ENCODE measurements around the gene EFCAB6.

The EFCAB6 gene

GRCh38 chr22:43504666-43505261 is 307.3 kb downstream of the EFCAB6 start:
- DNase-seq = no peak

GRCh38 chr22:43504068-43504467 is 308.0 kb downstream of the EFCAB6 start:
- no peak for DNase-seq
- in situ Hi-C loops (cut with MboI; ENCODE audit: low pct_unique_long_range_greater_than_20kb, low sequenced_read_pairs) = no loop called here

More at GRCh38 chr22:43504666-43505261, 307.3 kb downstream of the EFCAB6 start:
- in situ Hi-C loops (cut with MboI; ENCODE audit: low pct_unique_long_range_greater_than_20kb, low sequenced_read_pairs) = no loop called here

DNA sequence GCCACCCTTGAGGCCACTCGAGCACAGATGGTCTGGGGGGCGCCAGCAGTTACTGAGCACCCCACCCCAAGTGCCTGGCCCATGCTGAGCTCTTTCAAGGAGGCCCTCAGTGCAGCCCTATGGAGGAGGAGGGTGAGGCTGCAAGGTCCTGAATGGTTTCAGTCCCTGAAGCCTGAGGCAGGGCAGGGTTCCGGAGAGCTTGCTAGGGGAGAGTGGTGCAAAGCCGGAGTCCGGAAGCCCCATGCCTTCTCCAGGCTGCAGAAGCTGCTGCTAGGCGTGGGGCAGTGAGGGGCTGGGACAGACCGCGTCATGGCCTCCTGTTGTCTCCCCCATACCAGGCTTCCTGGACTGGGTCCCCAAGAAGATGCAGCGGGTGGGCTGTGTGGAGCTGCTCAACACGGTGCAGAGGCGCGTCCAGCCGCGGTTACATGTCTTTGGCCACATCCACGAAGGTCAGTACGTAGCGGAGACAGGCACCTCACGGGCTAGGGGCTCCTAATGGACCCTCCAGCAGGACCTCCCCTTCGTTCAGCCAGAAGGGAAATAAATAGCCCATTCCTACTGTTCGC is 309.7 kb downstream of the EFCAB6 start:
- no peak for DNase-seq
- in situ Hi-C loops (cut with MboI; ENCODE audit: low pct_unique_long_range_greater_than_20kb, low sequenced_read_pairs) = no loop called here

DNA sequence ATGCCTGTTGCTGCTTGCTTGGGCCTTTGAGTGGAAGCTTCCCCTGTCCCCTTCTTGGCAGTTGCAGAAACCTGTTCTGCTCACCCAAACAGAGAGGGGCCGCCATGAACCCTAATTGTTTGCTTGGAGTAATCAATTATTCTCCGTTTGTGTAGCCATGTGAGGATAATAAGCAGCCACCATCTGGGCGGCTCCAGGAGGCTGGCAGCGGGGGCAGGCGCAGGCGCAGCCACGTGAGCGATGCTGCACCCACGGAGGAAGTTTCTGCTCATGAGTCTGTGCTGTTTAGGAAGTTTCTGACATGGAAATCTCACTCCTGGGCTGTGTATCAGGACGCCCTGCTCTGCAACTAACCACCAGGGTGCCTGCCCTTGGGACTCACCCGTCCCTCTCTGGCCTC is 310.2 kb downstream of the EFCAB6 start:
- in situ Hi-C loops (cut with MboI; ENCODE audit: low pct_unique_long_range_greater_than_20kb, low sequenced_read_pairs) = no loop called here

GRCh38 chr22:43500792-43501785 is 311.0 kb downstream of the EFCAB6 start:
- in situ Hi-C loops (cut with MboI; ENCODE audit: low pct_unique_long_range_greater_than_20kb, low sequenced_read_pairs) = no loop called here
- DNase-seq = no peak

More for the DNA sequence above, 310.2 kb downstream of the EFCAB6 start:
- DNase-seq = no peak

- in situ Hi-C loops (cut with MboI; ENCODE audit: low pct_unique_long_range_greater_than_20kb, low sequenced_read_pairs) = no loop called here
Observed at GRCh38 chr22:43498856-43499253, 313.2 kb downstream of the EFCAB6 start.

DNA sequence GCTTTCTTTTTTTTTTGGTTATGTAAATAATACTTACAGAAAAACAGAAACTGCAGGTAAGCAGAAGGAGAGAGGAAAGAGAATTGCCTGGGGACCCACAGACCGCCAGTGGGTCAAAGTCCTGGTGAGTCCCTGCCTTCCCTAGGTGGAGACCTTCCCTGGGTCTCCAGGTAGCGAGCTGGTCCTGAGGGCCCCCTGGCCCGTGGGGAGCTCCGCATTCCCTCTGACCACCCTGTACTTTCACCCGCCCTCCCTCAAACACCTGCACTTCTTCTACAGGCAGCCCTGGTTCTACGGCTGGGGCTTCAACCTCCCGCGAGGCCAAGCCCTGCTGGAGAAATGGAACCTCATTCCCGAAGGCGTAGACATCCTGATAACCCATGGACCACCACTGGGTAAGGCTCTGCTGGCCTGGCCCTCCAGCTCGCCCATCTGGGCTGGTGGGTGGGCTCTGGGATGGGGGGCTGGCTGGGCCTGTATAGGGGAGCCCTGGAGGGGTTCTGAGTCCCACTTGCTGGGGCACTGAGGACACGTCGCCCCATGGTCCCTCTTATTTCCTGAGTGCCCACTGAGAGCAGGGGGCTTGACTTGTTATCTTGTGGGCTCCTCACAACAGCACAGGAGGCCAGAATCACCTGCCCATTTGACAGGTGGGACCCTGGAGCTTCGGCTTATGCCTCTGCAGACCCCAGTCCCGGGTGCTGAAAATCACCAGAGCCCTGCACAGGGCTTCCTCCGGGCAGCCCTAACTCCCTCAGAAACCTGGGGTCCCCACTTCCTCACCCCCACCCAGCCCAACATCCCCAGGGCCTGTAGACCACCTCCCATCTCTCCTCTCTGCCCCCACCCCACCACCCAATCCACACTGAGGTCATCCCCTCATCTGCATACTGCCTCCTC is 313.9 kb downstream of the EFCAB6 start:
- DNase-seq = no peak
- in situ Hi-C loops (cut with MboI; ENCODE audit: low pct_unique_long_range_greater_than_20kb, low sequenced_read_pairs) = no loop called here

More at GRCh38 chr22:43498856-43499253, 313.2 kb downstream of the EFCAB6 start:
- DNase-seq = no peak

DNA sequence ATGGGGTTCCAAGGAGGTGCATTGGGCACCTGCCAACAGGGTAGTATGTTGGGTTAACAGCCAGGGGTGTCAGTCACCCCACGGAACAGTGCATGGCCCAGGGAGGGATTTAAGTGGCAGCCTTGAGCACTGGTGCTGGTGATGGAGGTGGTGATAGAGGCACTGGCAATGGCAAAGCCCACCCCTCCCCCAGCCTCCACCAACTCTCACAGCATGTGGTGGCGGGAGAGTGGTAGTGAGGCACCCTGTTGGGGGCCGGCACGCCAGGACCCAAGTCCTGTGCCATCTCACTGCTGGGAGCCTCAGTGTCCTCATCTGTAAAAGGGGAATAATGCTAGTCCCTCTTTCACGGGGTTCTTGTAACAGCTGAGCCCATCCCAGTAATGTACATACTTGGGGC is 318.8 kb downstream of the EFCAB6 start:
- in situ Hi-C loops (cut with MboI; ENCODE audit: low pct_unique_long_range_greater_than_20kb, low sequenced_read_pairs) = no loop called here
- no peak for DNase-seq

DNA sequence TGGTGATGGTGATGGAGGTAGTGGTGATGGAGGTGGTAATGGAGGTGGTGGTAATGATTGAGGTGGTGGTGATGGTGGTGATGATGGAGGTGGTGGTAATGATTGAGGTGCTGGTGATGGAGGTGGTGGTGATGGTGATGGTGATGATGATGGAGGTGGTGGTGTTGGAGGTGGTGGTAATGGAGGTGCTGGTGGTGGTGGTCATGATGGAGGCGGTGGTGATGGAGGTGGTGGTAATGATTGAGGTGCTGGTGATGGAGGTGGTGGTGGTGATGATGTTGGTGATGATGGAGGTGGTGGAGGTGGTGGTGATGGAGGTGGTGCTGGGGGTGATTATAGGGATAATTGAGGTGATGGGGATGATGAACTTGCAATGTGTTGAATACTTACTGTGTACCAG is 320.4 kb downstream of the EFCAB6 start:
- DNase-seq = no peak

DNA sequence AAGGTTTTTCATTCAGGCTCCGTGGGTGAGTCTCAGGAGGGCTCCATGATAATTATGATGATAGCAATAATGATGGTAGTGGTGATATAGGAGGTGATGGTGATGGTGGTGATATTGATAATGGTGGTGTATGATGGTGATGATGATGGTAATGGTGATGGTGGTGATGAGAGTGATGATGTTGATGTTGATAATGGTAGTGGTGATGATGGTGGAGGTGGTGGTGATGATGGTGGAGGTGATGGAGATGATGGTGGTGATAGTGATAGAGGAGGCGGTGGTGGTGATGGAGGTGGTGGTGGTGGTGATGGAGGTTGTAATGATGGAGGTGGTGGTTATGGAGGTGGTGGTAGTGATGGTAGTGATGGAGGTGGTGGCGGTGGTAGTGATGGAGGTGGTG is 320.9 kb downstream of the EFCAB6 start:
- no peak for DNase-seq
- in situ Hi-C loops (cut with MboI; ENCODE audit: low pct_unique_long_range_greater_than_20kb, low sequenced_read_pairs) = no loop called here

More for the DNA sequence above, 320.4 kb downstream of the EFCAB6 start:
- in situ Hi-C loops (cut with MboI; ENCODE audit: low pct_unique_long_range_greater_than_20kb, low sequenced_read_pairs) = no loop called here

DNA sequence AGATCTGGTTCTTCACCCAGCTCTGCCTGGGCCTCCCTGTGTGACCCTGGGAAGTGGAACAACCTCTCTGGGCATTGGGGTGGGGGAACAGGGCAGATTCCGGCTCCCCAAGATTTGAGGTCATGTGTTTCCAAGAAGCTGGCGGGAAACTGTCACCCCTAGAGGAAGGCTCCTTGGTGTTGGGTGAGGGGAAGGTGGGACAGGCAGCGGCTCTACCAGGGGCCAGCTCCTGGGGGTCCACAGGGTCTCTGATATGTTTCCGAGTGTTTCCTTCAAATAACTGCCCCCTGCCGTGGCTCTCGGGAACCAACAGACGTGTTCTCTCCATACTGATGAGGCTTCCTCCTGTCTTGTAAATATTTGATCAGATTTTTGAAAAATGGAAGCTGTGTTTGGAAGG is 321.8 kb downstream of the EFCAB6 start:
- no peak for DNase-seq
- in situ Hi-C loops (cut with MboI; ENCODE audit: low pct_unique_long_range_greater_than_20kb, low sequenced_read_pairs) = no loop called here

DNA sequence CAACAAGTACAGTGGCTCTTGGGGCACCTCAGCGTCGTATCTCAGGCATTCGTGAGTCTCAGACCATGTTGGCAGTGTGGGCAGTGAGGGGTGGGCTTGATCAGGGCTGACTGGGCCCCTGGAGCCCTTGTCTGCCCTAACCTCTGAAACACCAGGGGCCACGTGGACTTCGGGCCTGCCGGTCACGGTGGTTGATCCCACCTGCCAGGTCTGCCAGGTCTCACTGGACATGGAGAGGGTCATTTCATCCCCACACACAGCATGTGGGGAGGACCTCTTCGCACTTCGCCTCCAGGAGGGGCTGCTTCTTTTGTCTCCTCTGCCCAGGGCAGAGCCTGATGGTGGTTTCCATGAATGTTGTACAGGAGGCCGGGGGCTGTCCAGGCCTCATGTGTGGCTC is 323.2 kb downstream of the EFCAB6 start:
- in situ Hi-C loops (cut with MboI; ENCODE audit: low pct_unique_long_range_greater_than_20kb, low sequenced_read_pairs) = no loop called here
- no peak for DNase-seq

DNA sequence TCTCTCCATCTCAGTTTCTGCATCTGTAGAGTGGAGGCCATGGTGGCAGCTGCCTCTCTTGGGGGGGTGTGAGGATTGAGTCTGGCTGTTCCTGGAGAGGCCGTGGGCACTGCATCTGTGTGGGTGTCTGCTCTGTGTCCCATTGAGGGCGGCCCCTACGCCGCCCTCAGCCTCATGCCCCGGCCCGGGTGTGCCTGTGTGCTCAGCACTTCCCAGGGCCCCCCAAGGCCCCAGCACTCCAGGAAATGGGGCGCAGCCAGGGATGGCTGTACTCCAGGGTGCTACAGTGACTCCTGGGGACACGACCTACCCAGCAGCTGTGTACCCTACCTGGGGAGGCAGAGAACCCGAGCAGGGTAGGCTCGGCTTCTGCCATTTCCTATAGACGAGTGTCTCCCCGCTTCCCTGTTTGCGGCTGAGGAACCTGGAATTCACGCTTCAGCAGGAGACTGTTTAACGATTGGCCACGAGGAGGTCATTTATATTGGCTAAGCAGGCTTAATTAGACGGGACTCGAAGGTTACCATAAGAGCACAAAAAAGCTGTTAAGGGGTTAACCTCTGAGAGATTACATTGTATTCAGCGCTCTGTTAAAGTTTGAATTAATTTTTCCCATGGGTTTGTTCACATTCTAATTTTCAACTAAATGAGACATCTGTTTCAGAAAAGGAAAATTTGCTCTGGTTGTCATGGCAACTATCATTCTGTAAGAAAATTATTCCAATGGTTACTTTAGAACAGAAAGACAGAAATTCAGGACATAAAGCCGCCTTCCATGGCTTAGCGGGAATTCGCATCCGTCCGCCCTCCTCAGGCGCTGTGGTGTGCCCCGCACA is 323.9 kb downstream of the EFCAB6 start:
- DNase-seq = no peak
- in situ Hi-C loops (cut with MboI; ENCODE audit: low pct_unique_long_range_greater_than_20kb, low sequenced_read_pairs) = no loop called here

GRCh38 chr22:43487311-43488030 is 324.6 kb downstream of the EFCAB6 start:
- no peak for DNase-seq
- in situ Hi-C loops (cut with MboI; ENCODE audit: low pct_unique_long_range_greater_than_20kb, low sequenced_read_pairs) = no loop called here

DNA sequence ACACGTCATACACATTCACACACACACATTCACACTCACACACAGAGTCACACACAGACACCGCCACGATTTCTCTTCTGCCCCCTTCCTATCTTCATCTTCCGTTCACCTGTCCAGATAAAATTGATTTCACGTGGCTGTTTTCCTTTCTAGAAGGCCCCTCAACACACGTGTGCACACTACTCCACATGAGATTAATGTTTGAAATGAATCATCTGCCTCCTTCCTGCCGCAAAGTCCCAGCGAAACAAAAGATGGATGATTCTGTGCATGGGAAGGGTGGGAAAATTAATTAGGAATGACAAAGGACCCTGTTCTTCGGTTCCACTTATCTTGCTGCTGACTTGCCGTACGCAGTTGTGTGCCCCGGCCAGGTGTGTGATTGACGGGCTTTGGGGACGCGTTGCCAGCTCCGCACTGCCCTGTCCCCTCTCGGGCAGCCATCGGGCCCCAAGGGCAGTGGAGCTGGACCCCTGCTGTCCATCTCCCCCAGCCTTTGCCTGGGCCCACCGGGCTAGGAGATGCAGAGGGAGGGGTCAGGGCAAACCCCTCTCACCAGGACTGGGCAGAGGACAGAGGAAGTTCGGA is 326.5 kb downstream of the EFCAB6 start:
- DNase-seq = no peak
- in situ Hi-C loops (cut with MboI; ENCODE audit: low pct_unique_long_range_greater_than_20kb, low sequenced_read_pairs) = no loop called here

DNA sequence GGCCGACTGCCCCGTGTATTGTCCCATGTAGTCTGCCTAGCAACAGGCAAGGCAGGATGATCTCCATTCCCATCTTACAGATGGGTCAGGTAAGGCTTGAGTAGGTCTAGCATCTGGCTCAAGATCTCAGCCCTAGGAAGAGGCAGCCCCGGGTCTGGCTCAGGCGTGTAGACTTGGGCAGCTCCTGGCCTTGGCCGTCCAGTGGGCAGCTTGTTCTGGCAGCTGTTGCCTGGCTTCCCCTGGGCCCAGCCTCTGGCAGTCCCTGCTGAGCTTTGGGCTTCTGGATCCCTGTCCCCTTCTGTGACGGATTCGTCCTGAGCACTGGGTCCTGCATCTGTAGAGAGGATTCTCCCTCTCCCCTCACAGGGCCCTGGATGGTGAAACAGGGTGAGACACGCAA is 327.9 kb downstream of the EFCAB6 start:
- no peak for DNase-seq
- in situ Hi-C loops (cut with MboI; ENCODE audit: low pct_unique_long_range_greater_than_20kb, low sequenced_read_pairs) = no loop called here

GRCh38 chr22:43483669-43484068 is 328.4 kb downstream of the EFCAB6 start:
- in situ Hi-C loops (cut with MboI; ENCODE audit: low pct_unique_long_range_greater_than_20kb, low sequenced_read_pairs) = no loop called here
- DNase-seq = no peak
